Peyer's patch (tissue), 4 donors: ENCODE results near the gene JADE2. TPM values are rescaled to one million over a fixed set of nuclear protein-coding genes. Genes with fewer than 3 reads are reported as not detected.

Experiments used
- DNase-seq, 3 donors: peaks; one replicate each; pipeline ENCODE4 v3.0.0-alpha.2; 2017 to 2019
- H3K27ac ChIP-seq, 4 donors: fragments of 200-600 bp; sonication (generic); one replicate each; pipeline ENCODE4 v1.5.1; 2016 to 2019
- H3K27me3 ChIP-seq, 2 donors: fragments of 200-600 bp; sonication (generic); one replicate each; pipeline ENCODE4 v1.5.1; 2019
- H3K36me3 ChIP-seq, 3 donors: fragments of 200-600 bp; sonication (generic); one replicate each; pipeline ENCODE4 v1.5.1; 2016 to 2019
- H3K4me1 ChIP-seq, 4 donors: fragments of 200-600 bp; sonication (generic); one replicate each; pipeline ENCODE4 v1.5.1; 2016 to 2019
- H3K4me3 ChIP-seq, 4 donors: fragments of 200-600 bp; sonication (generic); 1 replicate in 3 of 4; 2 replicates in 1 of 4; pipeline ENCODE4 v1.5.1; 2016 to 2019; ENCODE audit warnings: mild to moderate bottlenecking in 1 of 4
- H3K9me3 ChIP-seq, 4 donors: fragments of 200-600 bp; sonication (generic); one replicate each; pipeline ENCODE4 v1.5.1; 2016 to 2019; ENCODE audit warnings: mild to moderate bottlenecking in 1 of 4
- CTCF ChIP-seq, 6 experiments: fragments of 450-650 bp in 4 of 6; fragments of 200-600 bp in 2 of 6; sonication (generic) in 1 of 6; IDR thresholded peaks; one replicate each; pipeline ENCODE4 v1.5.1; 2017 to 2019; ENCODE audit warnings: antibody characterized with exemption in 6 of 6, mild to moderate bottlenecking in 3 of 6, moderate library complexity in 1 of 6
- POLR2A ChIP-seq, 2 donors: fragments of 450-650 bp; IDR thresholded peaks; one replicate each; pipeline ENCODE4 v1.5.1; 2017; ENCODE audit warnings: antibody characterized with exemption in 2 of 2, mild to moderate bottlenecking in 2 of 2, moderate library complexity in 2 of 2
- small RNA-seq, 2 donors: library from RNA; depleted of rRNA; stranded (forward); fragments of <200 nt; gene quantifications; one replicate each; pipeline ENCODE3, GENCODE V24; 2016
- total RNA-seq, 4 donors: library from RNA; depleted of rRNA; stranded (reverse); fragments of >200 nt; gene quantifications; one replicate each; pipeline ENCODE4 v1.1.0, GENCODE V29; 2016

Gene JADE2
- total RNA-seq, 4 donors from 2014 or later = 51.5 to 77.6 (median 57.4) TPM

- Histone ChIP-seq H3K9me3 (no peaks in the 10 kb centered on the region), H3K4me3 (no peak overlapping the region), H3K27ac (peak overlapping the region in 3 of 4 donors; percentile 5 to 90 (median 83)), H3K27me3 (no peaks in the 10 kb centered on the region), H3K4me1 (peaks cover 0 to 39% (median 1%) of the 10 kb centered on the region in 4 donors), H3K36me3 (peaks cover 0 to 34% (median 0%) of the 10 kb centered on the region in 3 donors)
- no peak for DNase-seq
- no peak for TF ChIP-seq CTCF (IDR thresholded peaks at IDR 0.05)
- TF ChIP-seq POLR2A (IDR thresholded peaks at IDR 0.05) = peak in 1 of 2 donors; percentile 19
These were observed 101.0 kb downstream of the JADE2 start for GRCh38 chr5:134626369-134627014.

Small RNA genes lying within 50 kb of the gene (small RNA-seq; reads per million reads assigned to genes)
- gene RN7SL541P = 0 reads per million in 2 donors
- 0 reads per million in 2 donors for gene RNU6-456P

Other genes starting within 250 kb of the JADE2 start
- not detected for gene CDKL3, start 158.5 kb upstream of the JADE2 start, total RNA-seq
- 10 to 100 TPM; 38.8 to 62.9 (median 55.4) TPM for gene UBE2B, start 154.1 kb upstream of the JADE2 start, total RNA-seq
- 10 to 100 TPM; 13.1 to 25.9 (median 21.9) TPM for gene CDKN2AIPNL, start 113.8 kb upstream of the JADE2 start, total RNA-seq
- 100 to 1,000 TPM; 102 to 126 (median 118) TPM for gene SAR1B, start 107.2 kb downstream of the JADE2 start, total RNA-seq
- gene SEC24A, start 123.1 kb downstream of the JADE2 start, total RNA-seq = 10 to 100 TPM; 17.3 to 54.8 (median 40.4) TPM
- gene CAMLG, start 212.9 kb downstream of the JADE2 start, total RNA-seq = 10 to 100 TPM; 15.7 to 25.6 (median 20.9) TPM
- gene DDX46, start 233.1 kb downstream of the JADE2 start, total RNA-seq = 10 to 100 TPM; 27.0 to 59.4 (median 41.8) TPM